MCF 10A (cell line): ENCODE measurements around the gene MAP3K2. TPM values are rescaled to one million over a fixed set of nuclear protein-coding genes. Genes with fewer than 3 reads are reported as not detected.

ENCODE experiments used
- BruUV-seq: library from RNA; stranded (reverse); fragments of 400-500 nt; replicated peaks from 2 replicates; lab custom pipeline; 2021; lab: Mats Ljungman, UMichigan
- CTCF ChIA-PET: fragments of 300-600 bp; sonication (Branson Sonifier 250); formaldehyde crosslinking; extraction: SDS; loops from one replicate; lab custom pipeline; 2021; ENCODE audit warnings: antibody characterized with exemption, inconsistent platforms; lab: Yijun Ruan, JAX
- POLR2A ChIA-PET: fragments of 300-600, 350-650 bp; sonication (Branson Sonifier 250); formaldehyde crosslinking; extraction: SDS; loops from one replicate; lab custom pipeline; 2020; ENCODE audit warnings: antibody characterized with exemption, inconsistent platforms; lab: Yijun Ruan, JAX
- DNase-seq: peaks from one replicate; pipeline ENCODE4 v3.0.0-alpha.2; 2018; ENCODE audit not compliant: unreplicated experiment
- H3K27ac Mint-ChIP-seq: one replicate; pipeline ENCODE4 v1.8.0; 2022; ENCODE audit warnings: mild to moderate bottlenecking, low read depth, mixed read lengths; ENCODE audit not compliant: unreplicated experiment
- H3K27me3 Mint-ChIP-seq: one replicate; pipeline ENCODE4 v1.8.0; 2022; ENCODE audit warnings: mixed read lengths; ENCODE audit not compliant: insufficient read depth, unreplicated experiment
- H3K36me3 Mint-ChIP-seq: one replicate; pipeline ENCODE4 v1.8.0; 2022; ENCODE audit warnings: mild to moderate bottlenecking, moderate library complexity, mixed read lengths; ENCODE audit not compliant: insufficient read depth, unreplicated experiment
- H3K4me1 Mint-ChIP-seq: one replicate; pipeline ENCODE4 v1.8.0; 2022; ENCODE audit warnings: mixed read lengths; ENCODE audit not compliant: insufficient read depth, unreplicated experiment
- H3K4me3 Mint-ChIP-seq: one replicate; pipeline ENCODE4 v1.8.0; 2022; ENCODE audit warnings: mild to moderate bottlenecking, moderate library complexity, mixed read lengths; ENCODE audit not compliant: unreplicated experiment
- H3K9me3 Mint-ChIP-seq: one replicate; pipeline ENCODE4 v1.8.0; 2022; ENCODE audit warnings: mixed read lengths; ENCODE audit not compliant: unreplicated experiment
- CTCF ChIP-seq: fragments of 200-600 bp; IDR thresholded peaks from one replicate; pipeline ENCODE4 v1.8.0; 2022; ENCODE audit warnings: antibody characterized with exemption, mild to moderate bottlenecking; ENCODE audit not compliant: unreplicated experiment
- intact Hi-C: fragments of 100-400 bp; cut with micrococcal nuclease; formaldehyde crosslinking; loops from 2 replicates; pipeline ENCODE4 v1.14.1; 2022
- total RNA-seq: library from RNA; stranded (reverse); gene quantifications from 2 replicates; pipeline ENCODE4 v1.2.3, GENCODE V29; 2022

The MAP3K2 gene
- total RNA-seq, 1 experiment from 2014 or later, result 62.9 TPM

- H3K27me3 Mint-ChIP-seq, result no peaks in the 10 kb centered on the region
- no peak for DNase-seq
- intact Hi-C loops, result no loop called here
- ChIA-PET CTCF (interaction anchor here (0.5 to 1.2 kb wide), 4 partner anchors 13 to 64 kb away, joined by 3 to 4 read pairs (median 3); no protein-coding TSS in a partner anchor), POLR2A (interaction anchor here (0.7 to 2.7 kb wide), 4 partner anchors 10 to 115 kb away, joined by 3 to 13 read pairs (median 4); partner anchors contain the start of gene MAP3K2)
- TF ChIP-seq CTCF, result no peak
- H3K27ac Mint-ChIP-seq, result no peak overlapping the region
- H3K36me3 Mint-ChIP-seq, result no peaks in the 10 kb centered on the region
- H3K4me3 Mint-ChIP-seq, result peak overlapping the region; percentile 40
- H3K9me3 Mint-ChIP-seq, result no peaks in the 10 kb centered on the region
- no TSS peak for BruUV-seq
- H3K4me1 Mint-ChIP-seq, result peaks cover 31% of the 10 kb centered on the region
Observed at GRCh38 chr2:127408807-127409099, 21.0 kb upstream of the MAP3K2 start.

- DNase-seq, result peak; percentile 83
- ChIA-PET POLR2A (interaction anchor here (0.6 to 2.7 kb wide), 7 partner anchors 9 to 360 kb away, joined by 3 to 13 read pairs (median 3); partner anchors contain the start of genes MAP3K2 and SFT2D3), CTCF (interaction anchor here (0.5 to 1.2 kb wide), 4 partner anchors 13 to 64 kb away, joined by 3 to 4 read pairs (median 3); no protein-coding TSS in a partner anchor)
- TF ChIP-seq CTCF, result peak; percentile 10
- Mint-ChIP-seq H3K27me3 (no peaks in the 10 kb centered on the region), H3K27ac (no peak overlapping the region), H3K36me3 (no peaks in the 10 kb centered on the region), H3K4me3 (peak overlapping the region; percentile 40), H3K9me3 (no peaks in the 10 kb centered on the region), H3K4me1 (peaks cover 31% of the 10 kb centered on the region)
- BruUV-seq, result no TSS peak
- intact Hi-C loops, result no loop called here
Observed at GRCh38 chr2:127408004-127408806, 20.4 kb upstream of the MAP3K2 start.

- DNase-seq, result no peak
- Mint-ChIP-seq H3K9me3 (no peaks in the 10 kb centered on the region), H3K4me1 (peaks cover 30% of the 10 kb centered on the region), H3K27ac (no peak overlapping the region), H3K27me3 (no peaks in the 10 kb centered on the region), H3K4me3 (peak overlapping the region; percentile 31), H3K36me3 (no peaks in the 10 kb centered on the region)
- ChIA-PET POLR2A (interaction anchor here (0.6 to 2.7 kb wide), 5 partner anchors 19 to 361 kb away, joined by 3 to 13 read pairs (median 3); partner anchors contain the start of genes MAP3K2 and SFT2D3), CTCF (no interaction called here)
- BruUV-seq, result no TSS peak
- no peak for TF ChIP-seq CTCF
- intact Hi-C loops, result no loop called here
Observed at GRCh38 chr2:127407661-127408003, 19.9 kb upstream of the MAP3K2 start.

- Mint-ChIP-seq H3K9me3 (no peaks in the 10 kb centered on the region), H3K4me3 (peak overlapping the region; percentile 31), H3K4me1 (peaks cover 28% of the 10 kb centered on the region), H3K27me3 (no peaks in the 10 kb centered on the region), H3K36me3 (no peaks in the 10 kb centered on the region), H3K27ac (no peak overlapping the region)
- BruUV-seq, result no TSS peak
- DNase-seq, result no peak
- POLR2A ChIA-PET, result interaction anchor here (1.0 to 2.7 kb wide), 2 partner anchors 18 to 21 kb away, joined by 3 to 13 read pairs; partner anchors contain the start of gene MAP3K2
- intact Hi-C loops, result no loop called here
- CTCF ChIA-PET, result interaction anchor here (0.6 kb wide), 1 partner anchor 44 kb away, joined by 4 read pairs; no protein-coding TSS in a partner anchor
- TF ChIP-seq CTCF, result no peak
Observed at GRCh38 chr2:127407091-127407490, 19.3 kb upstream of the MAP3K2 start.
